DOHH2 (cell line): ENCODE data around the gene H3-3A.

Experiments used
- H3F3A ChIP-seq: fragments of 200-600 bp; sonication (generic), shearing (Covaris generic); 2 replicates; pipeline ENCODE4 v1.6.0; 2016; ENCODE audit warnings: antibody characterized with exemption, mild to moderate bottlenecking; ENCODE audit not compliant: control insufficient read depth, insufficient read depth
- H3K27ac ChIP-seq: fragments of 200-600 bp; sonication (generic); 2 replicates; pipeline ENCODE4 v1.5.1; 2014; ENCODE audit warnings: low read depth, mild to moderate bottlenecking, low read length, moderate library complexity
- H3K27me3 ChIP-seq: fragments of 200-600 bp; sonication (generic); 2 replicates; pipeline ENCODE4 v1.6.1; 2014; ENCODE audit warnings: mild to moderate bottlenecking, low read length, mixed read lengths; ENCODE audit not compliant: control insufficient read depth
- H3K36me3 ChIP-seq: fragments of 200-600 bp; sonication (generic); 2 replicates; pipeline ENCODE4 v1.6.1; 2014; ENCODE audit warnings: mild to moderate bottlenecking, low read length, moderate library complexity, mixed read lengths; ENCODE audit not compliant: control insufficient read depth
- H3K4me1 ChIP-seq: fragments of 200-600 bp; sonication (generic); 2 replicates; pipeline ENCODE4 v1.6.1; 2014; ENCODE audit warnings: mild to moderate bottlenecking, low read length, mixed read lengths; ENCODE audit not compliant: control insufficient read depth
- H3K4me2 ChIP-seq: fragments of 200-600 bp; sonication (generic); 2 replicates; pipeline ENCODE4 v1.6.0; 2014; ENCODE audit warnings: mild to moderate bottlenecking, low read length, moderate library complexity
- H3K4me3 ChIP-seq: fragments of 200-600 bp; sonication (generic); 2 replicates; pipeline ENCODE4 v1.5.1; 2014; ENCODE audit warnings: mild to moderate bottlenecking, low read length, mixed read lengths
- H3K79me2 ChIP-seq: fragments of 200-600 bp; sonication (generic); 2 replicates; pipeline ENCODE4 v1.6.1; 2014; ENCODE audit warnings: mild to moderate bottlenecking, low read length, mixed read lengths; ENCODE audit not compliant: control insufficient read depth
- H3K9me2 ChIP-seq: fragments of 200-600 bp; sonication (generic); replicated peaks from 2 replicates; pipeline ENCODE4 v1.6.1; 2014; ENCODE audit warnings: mild to moderate bottlenecking, low read length, mixed read lengths; ENCODE audit not compliant: control insufficient read depth
- H3K9me3 ChIP-seq: fragments of 200-600 bp; sonication (generic); 2 replicates; pipeline ENCODE4 v1.6.1; 2014; ENCODE audit warnings: antibody characterized with exemption, low read length, mixed read lengths; ENCODE audit not compliant: control insufficient read depth, insufficient read depth
- H4K20me1 ChIP-seq: fragments of 200-600 bp; sonication (generic); 2 replicates; pipeline ENCODE4 v1.6.0; 2014; ENCODE audit warnings: low read depth, mild to moderate bottlenecking, antibody characterized with exemption, low read length, moderate library complexity; ENCODE audit not compliant: control insufficient read depth, insufficient read depth
- EZH2phosphoT487 ChIP-seq: fragments of 200-600 bp; sonication (generic); IDR thresholded peaks from 2 replicates; pipeline ENCODE4 v1.6.1; 2017; ENCODE audit warnings: borderline replicate concordance, mild to moderate bottlenecking, antibody characterized with exemption, low read length, moderate library complexity, mixed read lengths
- TF ChIP-seq, protein P1 (sequence below): fragments of 200-600 bp; sonication (generic); IDR thresholded peaks from one replicate; pipeline ENCODE4 v1.5.1; 2014; ENCODE audit warnings: antibody characterized with exemption, mild to moderate bottlenecking, low read depth, low read length; ENCODE audit not compliant: poor library complexity, severe bottlenecking

Gene H3-3A

DNA sequence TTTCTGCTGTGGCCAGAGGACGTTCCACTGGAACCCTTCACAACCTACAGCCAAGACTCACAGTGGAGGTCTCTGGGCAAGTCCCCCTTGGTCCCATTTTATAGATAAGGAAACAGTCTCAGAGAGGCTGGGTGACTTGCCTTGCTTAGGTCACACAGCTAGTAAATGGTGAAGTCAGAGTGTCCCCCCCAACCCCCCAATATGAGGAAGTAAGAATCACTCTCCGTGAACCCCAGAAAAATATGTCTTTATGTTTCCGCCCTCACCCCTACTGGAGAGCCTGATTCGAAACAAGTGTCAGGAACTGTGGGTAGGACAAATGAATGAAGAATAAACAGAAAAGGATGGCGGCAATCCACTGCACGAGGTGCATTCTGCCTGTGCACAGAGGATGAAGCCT, 56.7 kb downstream of the H3-3A start:
- Histone ChIP-seq H3F3A (peaks cover 12% of the 10 kb centered on the region), H3K9me2 (no peaks in the 10 kb centered on the region), H3K9me3 (no peaks in the 10 kb centered on the region), H3K4me3 (no peak overlapping the region), H3K27me3 (peaks cover 16% of the 10 kb centered on the region), H4K20me1 (no peaks in the 10 kb centered on the region), H3K27ac (no peak overlapping the region), H3K4me2 (peak overlapping the region; percentile 6; the same call in 1 of the 2 replicates), H3K36me3 (no peaks in the 10 kb centered on the region), H3K79me2 (no peaks in the 10 kb centered on the region), H3K4me1 (peaks cover 37% of the 10 kb centered on the region)
- TF ChIP-seq, protein P1, sequence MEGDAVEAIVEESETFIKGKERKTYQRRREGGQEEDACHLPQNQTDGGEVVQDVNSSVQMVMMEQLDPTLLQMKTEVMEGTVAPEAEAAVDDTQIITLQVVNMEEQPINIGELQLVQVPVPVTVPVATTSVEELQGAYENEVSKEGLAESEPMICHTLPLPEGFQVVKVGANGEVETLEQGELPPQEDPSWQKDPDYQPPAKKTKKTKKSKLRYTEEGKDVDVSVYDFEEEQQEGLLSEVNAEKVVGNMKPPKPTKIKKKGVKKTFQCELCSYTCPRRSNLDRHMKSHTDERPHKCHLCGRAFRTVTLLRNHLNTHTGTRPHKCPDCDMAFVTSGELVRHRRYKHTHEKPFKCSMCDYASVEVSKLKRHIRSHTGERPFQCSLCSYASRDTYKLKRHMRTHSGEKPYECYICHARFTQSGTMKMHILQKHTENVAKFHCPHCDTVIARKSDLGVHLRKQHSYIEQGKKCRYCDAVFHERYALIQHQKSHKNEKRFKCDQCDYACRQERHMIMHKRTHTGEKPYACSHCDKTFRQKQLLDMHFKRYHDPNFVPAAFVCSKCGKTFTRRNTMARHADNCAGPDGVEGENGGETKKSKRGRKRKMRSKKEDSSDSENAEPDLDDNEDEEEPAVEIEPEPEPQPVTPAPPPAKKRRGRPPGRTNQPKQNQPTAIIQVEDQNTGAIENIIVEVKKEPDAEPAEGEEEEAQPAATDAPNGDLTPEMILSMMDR, result no peak
- no peak for TF ChIP-seq EZH2phosphoT487

DNA sequence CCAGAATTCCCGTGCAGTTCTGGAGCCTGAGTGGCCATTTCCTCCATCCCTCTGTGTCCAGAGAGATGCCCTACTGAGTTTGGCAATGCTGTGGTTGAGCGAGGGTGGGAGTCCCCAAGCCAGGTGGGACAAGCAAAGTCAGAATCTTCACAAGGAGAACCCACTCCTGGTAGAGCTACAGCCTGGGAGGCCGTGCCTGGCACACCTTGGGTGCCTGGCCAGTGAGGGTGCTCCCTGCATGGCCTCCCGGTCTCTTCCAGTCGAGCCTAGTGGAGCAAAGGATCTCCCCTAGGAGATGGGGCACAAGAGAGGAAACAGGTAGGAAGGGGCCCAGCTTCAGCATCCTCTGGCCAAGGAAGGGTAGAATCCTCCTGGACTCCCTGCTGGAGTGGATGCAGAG, 57.9 kb downstream of the H3-3A start:
- H3F3A ChIP-seq, result peaks cover 12% of the 10 kb centered on the region
- peaks cover 16% of the 10 kb centered on the region for H3K27me3 ChIP-seq
- H4K20me1 ChIP-seq, result no peaks in the 10 kb centered on the region
- peaks cover 49% of the 10 kb centered on the region for H3K4me1 ChIP-seq
- no peak for TF ChIP-seq EZH2phosphoT487
- TF ChIP-seq, protein P1, result no peak
- no peak overlapping the region for H3K27ac ChIP-seq
- no peak overlapping the region for H3K4me3 ChIP-seq
- no peaks in the 10 kb centered on the region for H3K9me3 ChIP-seq
- H3K4me2 ChIP-seq, result no peak overlapping the region
- no peaks in the 10 kb centered on the region for H3K9me2 ChIP-seq
- H3K36me3 ChIP-seq, result no peaks in the 10 kb centered on the region
- no peaks in the 10 kb centered on the region for H3K79me2 ChIP-seq

DNA sequence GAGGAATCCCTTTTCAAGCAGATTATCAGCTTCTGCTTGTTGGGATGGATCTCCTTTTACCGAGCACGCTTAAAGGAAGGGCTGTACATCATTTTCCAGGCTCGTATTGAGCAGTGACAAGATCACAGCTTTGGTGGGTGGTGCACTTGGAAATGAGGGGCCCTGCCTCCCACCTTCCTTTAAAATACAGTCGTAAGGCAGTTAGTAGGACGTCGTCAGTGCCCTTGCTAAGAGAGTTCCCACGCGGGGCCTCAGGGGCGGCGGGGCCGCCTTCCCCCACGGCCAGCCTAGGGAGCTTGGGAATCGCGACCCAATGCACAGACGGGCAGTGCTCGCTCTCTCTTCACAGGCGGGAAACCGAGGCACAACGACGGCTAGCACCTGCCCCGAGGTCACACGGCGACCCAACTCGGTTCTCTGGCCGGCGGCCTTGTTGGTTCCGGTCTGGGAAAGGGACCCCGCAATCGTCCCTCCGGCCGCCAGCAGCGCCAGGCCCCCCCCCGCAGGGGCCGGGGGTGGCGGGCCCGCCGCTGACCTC, 58.6 kb downstream of the H3-3A start:
- Histone ChIP-seq H3K4me3 (peak overlapping the region; percentile 84), H3K4me2 (peak overlapping the region; percentile 98), H3K79me2 (no peaks in the 10 kb centered on the region), H3K27ac (peak overlapping the region; percentile 92), H3K27me3 (peaks cover 16% of the 10 kb centered on the region), H3K4me1 (peaks cover 56% of the 10 kb centered on the region), H3K9me3 (no peaks in the 10 kb centered on the region), H3F3A (peaks cover 16% of the 10 kb centered on the region), H3K9me2 (no peaks in the 10 kb centered on the region), H3K36me3 (no peaks in the 10 kb centered on the region), H4K20me1 (no peaks in the 10 kb centered on the region)
- no peak for TF ChIP-seq EZH2phosphoT487
- TF ChIP-seq, protein P1, result no peak
